Activated CD4-positive, alpha-beta T cell treated with anti-CD3 and anti-CD28 coated beads for 48 hours (primary cell): ENCODE measurements around the gene ZSCAN20.
A peak's percentile ranks its signal among the peaks of the same experiment; 100 is the strongest.
"Not testable (repeated sequence)": the region's sequence is repeated elsewhere in the genome, so short reads cannot be mapped to it uniquely, and the experiment has no call there.

Experiments used
- DNase-seq: peaks from one replicate; pipeline ENCODE4 v3.0.0-alpha.2; 2020

Gene ZSCAN20

DNA sequence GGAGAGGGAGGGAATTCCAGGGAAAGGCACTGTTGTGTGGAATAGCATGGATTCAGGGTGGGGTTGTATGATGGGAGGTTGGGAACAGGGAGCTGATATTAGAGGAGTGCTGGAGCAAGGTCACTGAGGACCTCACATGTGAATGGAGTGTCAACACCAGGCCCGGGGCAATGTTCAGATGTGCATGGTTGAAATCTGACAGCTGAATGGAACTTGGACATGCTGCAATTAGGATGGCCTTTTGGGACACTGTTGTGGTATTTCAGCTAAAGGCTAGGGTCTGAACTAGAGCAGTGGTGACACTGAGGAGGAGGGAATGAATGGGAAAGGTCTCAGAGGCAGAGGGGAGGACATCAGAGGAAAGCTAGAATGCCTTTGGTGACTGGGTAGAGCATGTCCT, 25.0 kb downstream of the ZSCAN20 start:
- DNase-seq = no peak

DNA sequence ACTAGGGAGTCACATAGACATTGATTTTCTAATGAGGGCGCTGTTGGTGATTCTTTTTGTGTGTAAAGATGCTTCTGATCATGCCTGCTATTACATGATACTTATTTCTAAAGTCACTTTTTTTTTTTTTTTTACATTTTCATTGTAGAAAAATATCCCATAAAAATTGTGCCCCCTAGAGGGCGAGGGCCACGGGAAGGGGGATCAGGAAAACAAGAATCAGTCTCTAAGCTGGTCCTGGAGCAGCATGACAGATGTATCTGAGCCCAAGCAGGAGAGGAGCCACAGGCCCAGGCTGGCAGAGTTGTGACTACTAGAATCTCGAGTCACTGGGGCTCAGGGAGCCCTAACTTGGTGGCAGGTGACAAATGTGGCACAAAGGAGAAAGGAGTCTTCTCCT, 28.1 kb downstream of the ZSCAN20 start:
- no peak for DNase-seq

DNA sequence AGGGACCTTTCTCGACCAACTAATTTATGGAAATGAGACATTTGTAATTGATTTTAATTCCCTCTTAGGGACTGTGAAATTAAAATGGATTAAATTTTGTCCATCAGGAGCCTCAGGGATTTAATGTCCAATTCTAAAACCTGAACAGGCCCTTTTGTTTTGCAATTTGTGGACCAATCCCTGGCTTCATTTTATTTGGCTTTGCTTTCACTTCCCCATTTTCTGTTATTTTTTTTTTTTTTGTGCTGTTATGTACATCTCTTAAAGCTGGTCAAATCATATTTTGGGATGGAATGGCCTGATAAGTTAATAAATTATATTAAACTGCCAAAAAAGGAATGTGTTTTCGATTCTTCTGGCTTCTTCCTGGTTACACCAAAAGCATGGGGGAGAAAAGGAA, 28.9 kb downstream of the ZSCAN20 start:
- DNase-seq = no peak

DNA sequence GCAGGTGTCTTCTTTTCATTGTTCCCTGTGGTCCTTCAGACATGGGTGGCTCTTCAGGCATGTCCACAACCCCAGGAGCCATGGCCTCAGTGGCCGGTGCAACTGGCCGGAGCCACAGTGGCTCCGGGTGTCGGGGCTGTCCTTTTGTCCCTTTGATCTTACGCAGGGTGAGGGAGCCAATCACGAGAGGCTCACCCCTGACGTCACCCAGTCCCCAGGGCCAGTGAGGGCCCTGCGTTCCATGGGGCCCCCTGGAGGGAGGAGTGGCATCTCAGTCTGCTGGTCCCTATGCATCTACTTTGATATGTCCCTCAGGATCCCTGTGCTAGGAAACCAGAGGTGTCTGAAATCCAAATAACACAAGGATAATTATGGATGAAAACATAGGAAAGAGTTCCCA, 29.3 kb downstream of the ZSCAN20 start:
- DNase-seq = no peak

DNA sequence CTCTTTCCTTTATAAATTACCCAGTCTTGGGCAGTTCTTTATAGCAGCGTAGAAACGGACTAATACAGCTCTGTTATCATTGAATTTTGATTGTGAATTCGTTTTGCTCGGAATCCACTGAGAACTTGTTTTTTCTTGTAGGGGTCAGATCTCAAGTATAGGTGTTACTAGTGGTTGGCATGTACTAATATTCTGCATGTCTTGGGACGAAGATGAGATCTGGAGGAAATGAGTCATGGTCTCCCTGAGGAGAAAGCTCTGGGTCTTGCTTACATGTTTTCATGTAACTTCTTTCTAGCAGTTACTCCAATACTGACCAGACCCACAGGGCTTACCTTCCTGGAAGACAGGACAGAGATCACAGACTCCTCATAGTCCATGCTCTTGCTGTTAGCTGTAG, 30.3 kb downstream of the ZSCAN20 start:
- no peak for DNase-seq

DNA sequence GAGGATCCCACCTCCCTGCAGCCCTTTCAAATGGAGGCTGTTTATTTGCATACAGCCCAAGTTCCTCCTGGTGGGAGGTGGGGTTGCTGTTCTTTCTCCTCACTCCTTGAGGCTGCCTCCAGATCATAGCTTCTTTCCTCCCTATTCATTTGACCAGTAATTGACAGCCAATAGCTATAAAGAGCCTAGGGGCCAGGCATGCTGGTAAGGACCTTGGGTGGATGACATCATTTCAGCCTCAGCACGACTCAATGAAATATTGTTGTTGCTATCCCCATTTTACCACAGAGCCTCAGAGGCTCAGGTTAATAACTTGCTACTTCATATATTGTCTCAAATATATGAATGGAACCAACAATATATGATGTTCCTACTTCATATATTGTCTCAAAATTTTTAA, 31.1 kb downstream of the ZSCAN20 start:
- no peak for DNase-seq

DNA sequence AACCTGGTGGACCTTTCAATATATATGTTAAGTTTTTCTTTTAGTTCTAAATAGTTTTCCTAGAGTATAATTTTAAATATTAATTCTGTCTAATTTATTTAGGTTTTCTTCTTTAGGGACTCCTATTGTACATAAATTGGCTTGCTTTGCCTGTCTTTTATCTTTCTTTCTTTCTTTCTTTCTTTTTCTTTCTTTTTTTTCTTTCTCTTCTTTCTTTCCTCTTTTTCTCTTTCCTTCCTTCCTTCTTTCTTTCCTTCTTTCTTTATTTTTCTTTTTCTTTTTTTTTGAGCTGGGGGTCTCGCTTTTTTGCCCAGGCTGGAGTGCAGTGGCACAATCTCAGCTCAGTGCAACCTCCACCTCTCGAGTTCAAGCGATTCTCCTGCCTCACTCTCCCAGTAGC, 35.2 kb downstream of the ZSCAN20 start:
- DNase-seq = no peak

DNA sequence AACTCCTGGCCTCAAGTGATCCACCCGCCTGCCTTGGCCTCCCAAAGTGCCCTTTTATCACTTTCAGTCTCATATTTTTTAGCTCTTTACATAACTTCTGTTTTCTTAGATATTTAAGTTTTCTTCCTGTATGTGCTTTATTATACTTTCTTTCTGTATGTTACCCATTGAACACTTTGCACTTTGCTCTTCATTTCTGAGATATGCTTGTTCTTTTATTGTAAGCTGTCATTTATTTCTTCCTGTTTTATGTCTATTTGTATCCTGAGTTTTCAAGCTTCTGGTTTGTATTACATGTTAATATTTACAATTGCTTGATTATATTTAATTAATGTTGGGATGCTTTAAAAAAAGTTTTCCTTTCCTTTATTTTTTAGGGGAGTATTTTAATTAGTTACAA, 35.7 kb downstream of the ZSCAN20 start:
- DNase-seq = no peak

DNA sequence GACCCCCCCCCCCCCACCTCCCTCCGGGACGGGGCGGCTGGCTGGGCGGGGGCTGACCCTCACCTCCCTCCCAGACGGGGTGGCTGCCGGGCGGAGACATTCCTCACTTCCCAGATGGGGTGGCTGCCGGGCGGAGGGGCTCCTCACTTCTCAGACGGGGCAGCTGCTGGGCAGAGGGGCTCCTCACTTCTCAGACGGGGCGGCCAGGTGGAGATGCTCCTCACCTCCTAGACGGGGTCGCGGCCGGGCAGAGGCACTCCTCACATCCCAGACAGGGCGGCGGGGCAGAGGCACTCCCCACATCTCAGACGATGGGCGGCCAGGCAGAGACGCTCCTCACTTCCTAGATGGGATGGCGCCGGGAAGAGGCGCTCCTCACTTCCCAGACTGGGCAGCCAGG, 36.8 kb downstream of the ZSCAN20 start:
- not testable (repeated sequence) for DNase-seq

DNA sequence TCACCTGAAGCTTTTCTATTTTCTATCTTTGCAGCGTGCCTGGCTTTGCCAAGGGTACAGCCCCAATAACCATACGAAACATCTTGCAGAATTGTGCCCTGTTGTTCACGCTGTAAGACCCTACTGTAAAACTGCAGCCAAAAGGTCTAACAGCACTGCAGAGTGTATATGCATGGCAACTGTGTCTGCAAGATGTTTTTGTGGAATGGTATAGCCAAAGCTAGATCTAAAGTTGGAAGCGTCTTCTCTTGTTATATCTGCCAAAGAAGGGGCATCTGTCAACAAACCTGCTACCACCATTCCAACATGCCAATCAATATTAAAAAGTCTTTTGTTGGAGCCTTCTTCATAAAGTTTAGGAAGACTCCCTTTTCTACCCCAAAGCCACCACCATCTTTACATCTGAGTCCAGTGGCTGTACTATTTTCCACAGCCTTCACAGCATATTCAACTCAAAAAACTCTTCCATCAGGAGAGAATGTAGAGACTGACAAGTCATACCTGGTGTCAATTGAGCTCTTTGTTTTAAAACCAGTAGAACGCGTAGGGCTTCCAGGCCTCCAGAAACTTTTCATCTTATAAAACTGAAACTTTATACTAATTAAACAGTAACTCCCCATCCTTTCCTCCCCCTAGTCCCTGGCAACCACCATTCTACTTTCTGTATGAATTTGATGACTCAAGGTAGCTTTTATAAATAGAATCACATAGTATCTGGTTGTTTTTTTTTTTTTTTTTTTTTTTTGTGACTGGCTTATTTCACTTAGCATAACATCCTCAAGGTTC, 40.0 kb downstream of the ZSCAN20 start:
- DNase-seq = peak; percentile 8

DNA sequence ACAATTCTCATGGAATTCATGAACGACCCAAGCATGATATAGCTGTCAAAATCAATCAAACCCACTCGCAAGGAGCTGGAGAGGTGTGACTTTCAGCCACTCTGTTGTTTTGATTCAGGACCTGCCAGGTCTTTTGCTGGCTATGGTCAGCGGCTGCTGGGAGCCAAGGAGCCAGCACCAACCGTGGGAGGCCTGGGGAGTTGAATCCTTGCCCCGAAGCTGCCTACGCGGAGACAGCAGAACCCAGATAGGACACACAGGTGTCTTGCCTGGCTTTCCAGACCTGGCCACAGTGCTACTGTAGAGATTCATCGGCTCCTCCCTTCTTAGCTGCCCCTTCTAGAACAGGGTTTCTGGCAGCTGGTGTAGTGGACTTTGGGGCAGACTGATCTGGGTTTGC, 42.7 kb downstream of the ZSCAN20 start:
- DNase-seq = no peak

DNA sequence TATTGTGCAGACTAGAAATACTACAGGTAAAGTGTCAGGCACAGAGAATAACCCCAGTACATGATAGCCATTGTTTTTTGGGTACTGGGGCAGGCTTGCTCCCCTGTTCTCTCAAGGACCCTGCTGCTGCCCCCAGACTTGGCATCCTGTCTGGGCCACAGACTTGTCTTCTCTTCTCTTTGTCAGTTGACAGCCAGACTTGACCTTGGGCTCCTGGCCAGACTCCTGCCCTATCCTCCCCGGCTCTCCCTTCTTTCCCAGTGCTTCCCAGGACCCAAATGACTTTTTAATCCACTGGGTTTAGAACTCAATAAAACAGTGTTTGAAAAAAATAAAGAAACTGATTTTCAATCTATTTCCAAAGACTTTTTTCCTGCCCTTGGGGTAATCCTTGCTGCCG, 43.2 kb downstream of the ZSCAN20 start:
- no peak for DNase-seq

DNA sequence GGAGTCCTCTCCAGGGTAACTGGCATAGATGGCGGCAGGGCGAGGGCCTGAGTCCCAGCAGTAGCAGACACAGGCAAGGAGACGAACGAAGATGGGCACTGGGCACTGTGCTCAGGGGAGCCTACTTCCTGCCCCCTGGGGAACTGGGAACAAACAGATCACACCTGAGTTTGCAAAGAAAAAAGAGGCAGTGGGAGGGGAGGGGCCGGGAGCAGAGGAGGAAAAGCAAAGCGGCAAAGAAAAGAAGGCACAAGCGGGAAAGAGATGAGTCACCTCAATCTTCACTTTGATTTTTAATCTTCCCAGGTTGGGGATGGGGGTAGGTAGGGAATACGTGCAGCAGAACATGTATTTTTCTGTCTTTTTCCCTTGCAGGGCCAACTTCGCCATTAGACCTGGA, 44.0 kb downstream of the ZSCAN20 start:
- DNase-seq = no peak

DNA sequence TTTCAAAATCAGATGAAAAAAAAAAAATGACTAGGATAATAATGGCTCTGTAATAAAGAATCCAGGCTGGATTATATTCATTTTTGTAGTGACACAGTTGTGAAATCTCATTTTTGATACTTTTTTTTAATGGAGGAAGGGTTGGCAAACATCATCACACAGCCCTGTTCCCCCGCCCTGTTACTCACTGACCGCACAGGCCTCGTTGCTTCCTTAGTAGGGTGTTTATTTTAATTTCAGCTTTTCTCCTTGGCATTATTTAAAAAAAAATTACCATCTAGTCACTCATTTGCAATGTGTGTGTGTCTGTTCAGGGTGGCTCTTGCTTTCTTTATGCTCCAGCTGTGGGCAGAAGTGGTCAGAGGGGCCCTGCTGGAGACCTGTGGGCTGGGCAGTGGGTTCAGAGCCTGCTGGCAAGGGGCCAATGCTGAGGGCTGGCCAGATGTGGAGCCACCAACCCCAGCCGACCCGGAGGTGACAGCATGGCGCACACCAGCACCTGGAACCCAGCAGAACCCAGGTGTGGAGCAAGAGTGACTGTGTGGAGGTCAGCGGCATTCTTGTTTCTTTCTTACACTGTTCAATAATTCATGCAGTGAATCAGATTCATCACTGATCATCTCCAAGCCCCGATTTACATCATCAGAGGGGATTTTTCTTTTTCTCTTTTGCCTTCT, 44.6 kb downstream of the ZSCAN20 start:
- DNase-seq = no peak

DNA sequence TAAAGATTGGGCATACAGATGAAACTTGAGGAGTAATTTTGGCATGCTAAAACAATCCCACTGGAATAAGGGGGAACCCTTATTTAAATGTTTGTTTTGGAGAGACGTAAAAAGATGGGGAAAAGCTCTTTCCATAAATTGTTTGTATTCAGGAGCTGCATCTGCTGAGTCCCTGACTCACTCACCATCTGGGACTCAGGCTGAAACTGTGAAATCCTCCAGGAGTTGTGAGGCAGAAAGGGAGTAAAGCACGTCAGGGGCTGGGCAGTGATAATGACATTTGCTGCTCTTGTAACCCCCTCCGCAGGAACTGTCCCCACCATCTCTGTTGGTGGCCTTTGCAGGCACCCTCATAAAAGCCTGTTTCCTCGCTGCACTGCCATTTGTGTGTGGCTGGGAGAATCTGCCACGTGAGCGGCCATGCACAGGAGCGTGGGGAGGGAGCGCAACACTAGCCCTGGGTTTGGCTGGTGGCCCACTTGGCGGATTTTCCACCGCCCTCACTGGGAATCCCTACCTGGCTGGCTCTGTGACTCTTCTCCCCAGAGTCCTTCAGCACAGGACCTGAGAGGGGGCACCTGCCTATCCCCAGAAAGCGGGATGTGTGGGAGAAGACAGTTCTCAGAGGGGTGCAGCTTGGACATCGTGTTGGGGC, 45.3 kb downstream of the ZSCAN20 start:
- no peak for DNase-seq

DNA sequence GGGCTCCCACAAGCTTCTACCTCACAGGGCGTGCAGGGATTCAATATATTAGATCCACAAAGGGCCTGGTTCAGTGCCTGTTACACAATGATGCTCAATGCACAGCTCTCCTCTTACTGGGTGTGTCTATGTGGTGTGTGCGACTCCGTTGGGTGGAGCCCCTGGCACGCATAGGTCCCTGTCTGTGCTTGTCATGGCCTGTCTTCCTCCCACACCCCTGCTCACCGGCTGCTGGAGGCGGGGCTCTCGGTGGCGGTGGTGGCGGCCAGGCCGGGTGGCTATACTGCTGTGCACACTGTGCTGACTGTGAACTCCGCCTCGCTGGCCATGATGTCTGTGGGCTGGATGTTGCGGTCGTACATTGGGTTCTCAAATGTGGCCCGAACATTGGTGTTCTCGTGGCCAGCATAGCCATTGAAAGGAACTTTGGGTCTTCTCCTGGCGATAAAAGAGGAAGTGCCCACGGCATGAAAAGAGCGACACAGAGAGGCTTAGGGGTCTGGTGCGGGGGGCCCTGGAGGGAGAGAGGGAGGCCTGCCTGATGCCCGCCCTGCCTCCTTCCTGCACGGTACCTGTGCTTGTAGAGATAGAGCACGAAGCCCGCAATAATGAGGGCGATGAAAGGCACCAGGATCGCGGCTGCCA, 46.9 kb downstream of the ZSCAN20 start:
- DNase-seq = no peak

DNA sequence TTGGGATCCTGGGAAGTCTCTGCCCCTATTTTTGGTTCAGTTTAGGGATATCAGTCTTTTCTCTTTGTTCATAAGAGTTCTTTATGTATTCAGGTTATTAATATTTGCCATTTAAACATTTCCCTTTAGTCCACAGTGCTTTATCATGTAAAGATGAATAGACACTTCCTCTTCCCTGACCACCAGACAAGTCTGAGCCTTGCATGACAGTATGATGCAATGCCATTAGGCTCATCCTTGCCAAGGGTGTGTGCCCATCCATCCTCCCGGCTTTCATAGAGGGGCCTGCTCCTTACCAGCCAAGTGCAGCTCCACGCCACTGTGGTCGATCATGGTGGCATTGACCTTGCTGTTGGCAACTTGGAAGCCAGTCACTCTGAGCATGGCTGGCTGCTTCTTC, 52.1 kb downstream of the ZSCAN20 start:
- DNase-seq = no peak

DNA sequence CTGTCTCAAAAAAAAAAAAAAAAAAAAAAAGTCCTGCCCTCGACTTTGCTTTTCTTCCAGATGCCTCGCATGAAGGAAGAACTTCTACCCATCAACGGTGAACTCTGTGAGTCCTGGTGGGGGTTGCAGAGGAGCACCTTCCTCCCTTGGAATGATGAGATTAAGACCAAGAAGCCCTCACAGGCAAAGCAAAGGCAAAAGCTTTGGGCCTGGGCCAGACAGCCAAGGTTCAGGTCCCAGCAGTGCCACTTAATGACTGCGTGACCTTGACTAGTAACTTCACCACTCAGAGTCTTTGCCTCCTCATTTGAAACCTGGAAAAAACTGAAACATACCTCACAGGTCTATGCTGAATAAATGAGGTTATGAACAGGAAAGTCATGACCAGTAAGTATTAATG, 55.5 kb downstream of the ZSCAN20 start:
- DNase-seq = no peak

DNA sequence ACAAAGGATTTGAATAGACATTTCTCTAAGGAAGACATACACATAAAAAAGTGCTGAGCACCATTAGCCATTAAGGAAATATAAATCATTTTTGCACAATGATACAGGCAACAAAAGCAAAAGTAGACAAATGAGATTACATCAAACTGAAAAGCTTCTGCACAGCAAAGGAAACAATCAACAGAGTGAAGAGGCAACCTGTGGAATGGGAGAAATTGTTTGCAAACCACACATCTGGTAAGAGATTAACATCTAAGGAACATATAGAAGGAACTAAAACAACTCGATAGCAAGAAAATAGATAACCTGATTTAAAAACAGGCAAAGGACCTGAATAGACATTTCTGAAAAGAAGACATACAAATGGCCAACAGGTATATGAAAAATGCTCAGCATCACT, 57.5 kb downstream of the ZSCAN20 start:
- DNase-seq = no peak

DNA sequence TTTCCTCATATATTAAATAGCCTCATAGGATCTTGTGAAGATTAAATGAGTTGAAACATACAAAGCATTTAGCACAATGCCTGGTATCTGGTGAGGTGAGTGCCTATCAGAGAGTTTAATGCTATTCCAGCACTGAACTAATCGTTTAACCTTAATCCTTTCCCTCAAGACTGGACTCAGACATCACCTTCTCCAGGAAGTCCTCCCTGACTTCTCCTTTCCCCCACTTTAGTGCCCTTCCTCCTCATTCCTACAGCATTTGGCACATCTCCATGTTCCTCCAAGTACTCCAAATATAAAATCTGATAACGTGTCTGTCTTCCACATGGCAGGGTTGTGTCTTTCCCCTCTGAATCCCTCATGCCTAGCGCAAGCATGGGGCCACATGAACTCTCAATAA, 59.8 kb downstream of the ZSCAN20 start:
- DNase-seq = no peak

DNA sequence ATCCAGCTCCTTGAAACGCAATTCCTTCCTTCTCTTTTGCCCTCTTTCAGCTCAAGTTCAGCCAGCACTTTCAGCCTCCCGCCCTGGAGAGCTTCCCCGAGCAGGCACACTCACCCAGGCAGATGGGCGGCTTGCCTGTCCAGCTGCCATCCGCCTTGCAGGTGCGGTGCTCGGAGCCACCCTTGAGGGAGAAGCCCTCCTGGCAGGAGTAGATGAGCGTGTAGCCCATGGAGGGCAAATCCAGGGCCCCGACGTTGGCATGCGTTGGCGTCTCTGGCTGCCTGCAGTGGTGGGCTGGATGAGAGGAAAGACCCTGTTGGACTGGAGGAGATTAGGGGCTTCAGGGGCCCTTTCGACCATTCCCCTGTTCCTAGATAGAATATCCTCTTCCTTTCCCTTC, 60.5 kb downstream of the ZSCAN20 start:
- DNase-seq = no peak

DNA sequence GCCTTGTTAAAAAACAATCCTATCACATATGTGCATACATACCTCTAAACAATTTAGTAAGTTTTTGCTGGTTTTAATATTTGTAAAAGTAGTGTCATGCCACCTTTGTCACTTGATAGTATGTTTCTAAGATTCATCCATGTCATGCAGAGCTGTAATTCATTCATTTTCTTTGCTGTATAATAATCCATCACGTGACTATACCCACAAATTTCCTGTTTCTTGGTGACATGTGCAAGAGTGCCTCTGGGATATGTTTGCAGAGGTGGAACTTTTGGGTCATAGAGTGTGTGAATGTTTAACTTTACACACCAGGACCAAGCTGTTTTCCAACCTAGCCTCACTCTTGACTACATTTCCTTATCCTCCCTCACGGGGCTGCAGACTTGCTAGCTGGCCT, 62.9 kb downstream of the ZSCAN20 start:
- no peak for DNase-seq

DNA sequence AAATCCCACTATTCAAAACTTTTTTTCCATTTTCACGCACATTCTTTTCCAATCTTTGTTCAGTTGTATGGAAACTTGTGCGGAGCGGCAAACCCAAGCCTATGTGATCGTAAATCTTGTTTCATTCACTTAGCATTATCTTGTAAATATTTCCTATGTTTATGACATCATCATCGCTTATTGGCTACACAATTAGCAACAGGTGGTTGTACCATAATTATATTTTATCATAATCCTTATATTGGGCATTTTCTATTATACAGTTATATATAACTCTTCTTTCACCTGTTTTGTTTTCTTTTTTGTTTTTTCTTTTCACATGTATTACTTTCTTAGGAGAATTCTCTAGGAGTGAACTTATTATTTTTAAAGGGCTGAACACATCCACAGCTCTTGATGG, 65.4 kb downstream of the ZSCAN20 start:
- DNase-seq = no peak

DNA sequence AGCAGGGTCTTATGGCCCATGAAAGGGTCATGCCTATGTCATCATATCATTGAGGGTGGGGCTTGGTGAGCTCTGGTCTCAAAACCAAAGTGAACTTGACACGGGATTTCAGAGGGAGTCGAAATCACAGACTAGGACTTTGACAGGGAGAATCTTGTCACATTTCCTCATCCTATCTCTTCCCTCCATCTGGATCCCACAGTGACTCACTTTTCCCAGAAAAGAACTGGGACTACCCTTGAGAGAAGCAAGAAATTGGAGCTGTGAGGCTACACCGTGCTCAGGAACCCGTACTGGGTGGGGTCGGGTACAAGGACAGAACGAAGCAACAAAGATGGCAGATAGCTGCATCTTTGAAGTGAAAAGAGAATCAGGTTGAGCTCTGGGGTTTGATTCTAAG, 69.5 kb downstream of the ZSCAN20 start:
- DNase-seq = no peak
